H9 (cell line): ENCODE data around the gene TMEM98. TPM values are rescaled to one million over a fixed set of nuclear protein-coding genes. Genes with fewer than 3 reads are reported as not detected.

Experiments used
- DNase-seq: peaks from one replicate; pipeline ENCODE4 v3.0.0-alpha.2; 2017
- H2AFZ ChIP-seq: one replicate; pipeline ENCODE4 v1.6.1; 2013; ENCODE audit warnings: mild to moderate bottlenecking, low read length, control low read depth, moderate library complexity
- H2AK5ac ChIP-seq: 2 replicates; pipeline ENCODE4 v1.6.1; 2013; ENCODE audit warnings: low read length, control low read depth, mixed read lengths; ENCODE audit not compliant: insufficient read length
- H2BK120ac ChIP-seq: one replicate; pipeline ENCODE4 v1.6.1; 2013; ENCODE audit warnings: low read depth, mild to moderate bottlenecking, low read length, control low read depth, inconsistent platforms; ENCODE audit not compliant: poor library complexity, severe bottlenecking
- H2BK12ac ChIP-seq: 2 replicates; pipeline ENCODE4 v1.6.1; 2013; ENCODE audit warnings: low read length, control low read depth, mixed read lengths, low read depth; ENCODE audit not compliant: insufficient read length
- H2BK15ac ChIP-seq: 2 replicates; pipeline ENCODE4 v1.6.1; 2013; ENCODE audit warnings: low read depth, low read length, control low read depth
- H2BK20ac ChIP-seq: one replicate; pipeline ENCODE4 v1.6.1; 2013; ENCODE audit warnings: low read depth, mild to moderate bottlenecking, low read length, control low read depth, inconsistent platforms; ENCODE audit not compliant: poor library complexity, severe bottlenecking
- H2BK5ac ChIP-seq: 2 replicates; pipeline ENCODE4 v1.6.1; 2013; ENCODE audit warnings: low read length, control low read depth, mixed read lengths; ENCODE audit not compliant: insufficient read length
- H3K14ac ChIP-seq: 2 replicates; pipeline ENCODE4 v1.6.1; 2013; ENCODE audit warnings: low read length, control low read depth; ENCODE audit not compliant: insufficient read depth
- H3K18ac ChIP-seq: 2 replicates; pipeline ENCODE4 v1.6.1; 2013; ENCODE audit warnings: low read depth, mild to moderate bottlenecking, mixed read lengths, low read length, control low read depth; ENCODE audit not compliant: insufficient read length
- H3K23ac ChIP-seq: 2 replicates; pipeline ENCODE4 v1.6.1; 2013; ENCODE audit warnings: low read length, control low read depth, mixed read lengths, low read depth; ENCODE audit not compliant: insufficient read length
- H3K23me2 ChIP-seq: 2 replicates; pipeline ENCODE4 v1.6.1; 2013; ENCODE audit warnings: low read depth, mild to moderate bottlenecking, mixed read lengths, low read length, control low read depth; ENCODE audit not compliant: insufficient read length, poor library complexity, severe bottlenecking
- H3K27ac ChIP-seq: 2 replicates; pipeline ENCODE4 v1.5.1; 2013; ENCODE audit warnings: low read length, control low read depth, mixed read lengths, low read depth; ENCODE audit not compliant: insufficient read length
- H3K27me3 ChIP-seq: 2 replicates; pipeline ENCODE4 v1.6.1; 2013; ENCODE audit warnings: low read length, control low read depth, inconsistent platforms; ENCODE audit not compliant: insufficient read depth
- H3K4ac ChIP-seq: 2 replicates; pipeline ENCODE4 v1.6.1; 2013; ENCODE audit warnings: low read depth, mild to moderate bottlenecking, control low read depth, inconsistent platforms, low read length, moderate library complexity
- H3K4me1 ChIP-seq: 2 replicates; pipeline ENCODE4 v1.6.1; 2013; ENCODE audit warnings: low read length, control low read depth, inconsistent platforms; ENCODE audit not compliant: insufficient read depth
- H3K4me2 ChIP-seq: 2 replicates; pipeline ENCODE4 v1.6.1; 2013; ENCODE audit warnings: low read length, control low read depth, mixed read lengths; ENCODE audit not compliant: insufficient read length, insufficient read depth
- H3K56ac ChIP-seq: 2 replicates; pipeline ENCODE4 v1.6.1; 2013; ENCODE audit warnings: low read depth, mild to moderate bottlenecking, mixed read lengths, low read length, control low read depth; ENCODE audit not compliant: insufficient read length
- H3K79me1 ChIP-seq: 2 replicates; pipeline ENCODE4 v1.6.1; 2013; ENCODE audit warnings: low read depth, mild to moderate bottlenecking, moderate library complexity, low read length, control low read depth, inconsistent platforms; ENCODE audit not compliant: insufficient read depth, poor library complexity, severe bottlenecking
- H3K79me2 ChIP-seq: 2 replicates; pipeline ENCODE4 v1.6.1; 2013; ENCODE audit warnings: low read length, control low read depth, inconsistent platforms; ENCODE audit not compliant: insufficient read depth
- H3K9ac ChIP-seq: 2 replicates; pipeline ENCODE4 v1.6.1; 2013; ENCODE audit warnings: low read length, control low read depth, mixed read lengths; ENCODE audit not compliant: insufficient read length; ENCODE audit errors: extremely low read depth
- H3K9me3 ChIP-seq: one replicate; pipeline ENCODE4 v1.6.1; 2013; ENCODE audit warnings: low read depth, low read length, inconsistent platforms; ENCODE audit not compliant: control insufficient read depth
- H3T11ph ChIP-seq: one replicate; pipeline ENCODE4 v1.6.1; 2013; ENCODE audit warnings: mild to moderate bottlenecking, low read length, control low read depth, inconsistent platforms
- H4K20me1 ChIP-seq: one replicate; pipeline ENCODE4 v1.6.1; 2013; ENCODE audit not compliant: control insufficient read depth, insufficient read length, insufficient read depth
- H4K5ac ChIP-seq: 2 replicates; pipeline ENCODE4 v1.6.1; 2013; ENCODE audit warnings: low read depth, mild to moderate bottlenecking, mixed read lengths, low read length, control low read depth; ENCODE audit not compliant: insufficient read length
- H4K8ac ChIP-seq: replicated peaks from 2 replicates; pipeline ENCODE4 v1.6.1; 2013; ENCODE audit warnings: low read length, control low read depth, mixed read lengths, low read depth; ENCODE audit not compliant: insufficient read length
- H4K91ac ChIP-seq: 2 replicates; pipeline ENCODE4 v1.6.1; 2013; ENCODE audit warnings: low read depth, mild to moderate bottlenecking, moderate library complexity, mixed read lengths, low read length, control low read depth; ENCODE audit not compliant: insufficient read length
- H3K27ac Mint-ChIP-seq, 3 experiments: 2 replicates in 2 of 3; 3 replicates in 1 of 3; pipeline ENCODE4 v1.8.0; 2020 to 2021; ENCODE audit warnings: mixed read lengths in 3 of 3, mild to moderate bottlenecking in 1 of 3, moderate library complexity in 1 of 3
- H3K27me3 Mint-ChIP-seq: 2 replicates; pipeline ENCODE4 v1.8.0; 2021; ENCODE audit warnings: low read depth, mild to moderate bottlenecking, moderate library complexity, mixed read lengths
- H3K36me3 Mint-ChIP-seq, 3 experiments: 2 replicates in 2 of 3; 3 replicates in 1 of 3; pipeline ENCODE4 v1.8.0; 2020 to 2021; ENCODE audit warnings: low read depth in 3 of 3, mixed read lengths in 3 of 3; ENCODE audit not compliant: insufficient read depth in 1 of 3
- H3K4me1 Mint-ChIP-seq, 2 experiments: 2 replicates each; pipeline ENCODE4 v1.8.0; 2020; ENCODE audit warnings: mixed read lengths in 2 of 2
- H3K4me3 Mint-ChIP-seq, 2 experiments: 2 replicates in 1 of 2; 3 replicates in 1 of 2; pipeline ENCODE4 v1.8.0; 2020 to 2021; ENCODE audit warnings: mild to moderate bottlenecking in 2 of 2, mixed read lengths in 2 of 2, moderate library complexity in 1 of 2
- H3K9me3 Mint-ChIP-seq, 2 experiments: 2 replicates in 1 of 2; 3 replicates in 1 of 2; pipeline ENCODE4 v1.8.0; 2020; ENCODE audit warnings: mild to moderate bottlenecking in 2 of 2, mixed read lengths in 2 of 2, moderate library complexity in 1 of 2
- WGBS: extraction: QIAGEN DNeasy Blood & Tissue Kit; methylation state at CpG from one replicate; pipeline ENCODE4 v1.1.7; 2013; ENCODE audit warnings: missing lambda C conversion rate, low lambda C conversion rate, mixed read lengths; ENCODE audit not compliant: insufficient read length; ENCODE audit errors: extremely low coverage; 5-methylcytosine and 5-hydroxymethylcytosine counted together
- total RNA-seq: library from RNA; stranded (reverse); gene quantifications from 2 replicates; pipeline ENCODE4 v1.2.1, GENCODE V29; 2021
- TF ChIP-seq, protein P1 (sequence below): fragments of 200-600 bp; sonication (generic); conservative IDR thresholded peaks from 3 replicates; pipeline ENCODE4 v1.8.0; 2021; ENCODE audit warnings: antibody characterized with exemption, mild to moderate bottlenecking

Gene TMEM98
- total RNA-seq, 1 experiment from 2014 or later, result 78.4 TPM

- no peak overlapping the region for H4K91ac ChIP-seq
- TF ChIP-seq, protein P1, sequence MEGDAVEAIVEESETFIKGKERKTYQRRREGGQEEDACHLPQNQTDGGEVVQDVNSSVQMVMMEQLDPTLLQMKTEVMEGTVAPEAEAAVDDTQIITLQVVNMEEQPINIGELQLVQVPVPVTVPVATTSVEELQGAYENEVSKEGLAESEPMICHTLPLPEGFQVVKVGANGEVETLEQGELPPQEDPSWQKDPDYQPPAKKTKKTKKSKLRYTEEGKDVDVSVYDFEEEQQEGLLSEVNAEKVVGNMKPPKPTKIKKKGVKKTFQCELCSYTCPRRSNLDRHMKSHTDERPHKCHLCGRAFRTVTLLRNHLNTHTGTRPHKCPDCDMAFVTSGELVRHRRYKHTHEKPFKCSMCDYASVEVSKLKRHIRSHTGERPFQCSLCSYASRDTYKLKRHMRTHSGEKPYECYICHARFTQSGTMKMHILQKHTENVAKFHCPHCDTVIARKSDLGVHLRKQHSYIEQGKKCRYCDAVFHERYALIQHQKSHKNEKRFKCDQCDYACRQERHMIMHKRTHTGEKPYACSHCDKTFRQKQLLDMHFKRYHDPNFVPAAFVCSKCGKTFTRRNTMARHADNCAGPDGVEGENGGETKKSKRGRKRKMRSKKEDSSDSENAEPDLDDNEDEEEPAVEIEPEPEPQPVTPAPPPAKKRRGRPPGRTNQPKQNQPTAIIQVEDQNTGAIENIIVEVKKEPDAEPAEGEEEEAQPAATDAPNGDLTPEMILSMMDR, result no peak
- no peak overlapping the region for H3K23ac ChIP-seq
- no peak overlapping the region for H2AFZ ChIP-seq
- no peak overlapping the region for H2BK5ac ChIP-seq
- no peak overlapping the region for H2BK12ac ChIP-seq
- peak overlapping the region; percentile 62; the same call in 1 of the 2 replicates for H3K14ac ChIP-seq
- no peak overlapping the region for H2BK15ac ChIP-seq
- H2AK5ac ChIP-seq, result no peak overlapping the region
- H3K23me2 ChIP-seq, result peaks cover 8% of the 10 kb centered on the region
- H2BK120ac ChIP-seq, result no peak overlapping the region
- H4K20me1 ChIP-seq, result no peaks in the 10 kb centered on the region
- WGBS, result no CpG with 5 or more reads among the region's 19 CpGs
- Mint-ChIP-seq H3K36me3 (peaks cover 12 to 24% (median 24%) of the 10 kb centered on the region in 3 experiments; a peak in 6 of 7 replicates), H3K4me1 (peaks cover 13 to 17% of the 10 kb centered on the region in 2 experiments), H3K9me3 (peaks cover 0 to 2% of the 10 kb centered on the region in 2 experiments; a peak in 2 of 5 replicates), H3K27me3 (no peaks in the 10 kb centered on the region), H3K27ac (no peak overlapping the region), H3K4me3 (no peak overlapping the region)
- no peaks in the 10 kb centered on the region for H3K79me1 ChIP-seq
- H3K4ac ChIP-seq, result no peak overlapping the region
- peak overlapping the region; percentile 59 for H3K9ac ChIP-seq
- no peaks in the 10 kb centered on the region for H3K27me3 ChIP-seq
- no peak overlapping the region for H3K27ac ChIP-seq
- H4K8ac ChIP-seq, result no peak overlapping the region
- H3K4me1 ChIP-seq, result peaks cover 7% of the 10 kb centered on the region; the same call in 1 of the 2 replicates
- no peak for DNase-seq
- peak overlapping the region; percentile 34 for H4K5ac ChIP-seq
- peak overlapping the region; percentile 78 for H3K4me2 ChIP-seq
- no peak overlapping the region for H2BK20ac ChIP-seq
- no peaks in the 10 kb centered on the region; the same call in 1 of the 2 replicates for H3K79me2 ChIP-seq
- H3K56ac ChIP-seq, result no peak overlapping the region
- H3T11ph ChIP-seq, result no peak overlapping the region
- H3K18ac ChIP-seq, result peak overlapping the region; percentile 2
- H3K9me3 ChIP-seq, result no peaks in the 10 kb centered on the region
Observed at GRCh38 chr17:32928586-32929535, 908 bp downstream of the TMEM98 start.
